Large intestine (tissue), 3 donors: ENCODE results near the gene GPATCH2. TPM values are rescaled to one million over a fixed set of nuclear protein-coding genes. Genes with fewer than 3 reads are reported as not detected.

Experiments used
- DNase-seq, 2 donors: peaks; one replicate each; pipeline versions ENCODE4 v3.0.0 to v3.0.0-alpha.2; 2013
- H3K27ac ChIP-seq: one replicate; pipeline ENCODE4 v1.5.1; 2013; ENCODE audit warnings: low read length
- H3K27me3 ChIP-seq: 2 replicates; pipeline ENCODE4 v1.6.1; 2013; ENCODE audit warnings: low read length; ENCODE audit not compliant: control insufficient read depth, insufficient read depth
- H3K36me3 ChIP-seq: 2 replicates; pipeline ENCODE4 v1.6.1; 2013; ENCODE audit warnings: low read length; ENCODE audit not compliant: control insufficient read depth, insufficient read depth
- H3K4me1 ChIP-seq: one replicate; pipeline ENCODE4 v1.6.1; 2013; ENCODE audit warnings: low read length; ENCODE audit not compliant: control insufficient read depth, insufficient read depth
- H3K4me3 ChIP-seq: one replicate; pipeline ENCODE4 v1.5.1; 2013; ENCODE audit warnings: low read length
- H3K9me3 ChIP-seq: one replicate; pipeline ENCODE4 v1.6.1; 2013; ENCODE audit warnings: mild to moderate bottlenecking, low read depth, low read length, moderate library complexity; ENCODE audit not compliant: control insufficient read depth
- WGBS: methylation state at CpG from one replicate; pipeline ENCODE4 v1.1.5; 2013; ENCODE audit warnings: low lambda C conversion rate; ENCODE audit not compliant: insufficient coverage; 5-methylcytosine and 5-hydroxymethylcytosine counted together
- polyA plus RNA-seq: library from polyadenylated mRNA; unstranded; fragments of 120-200 nt; gene quantifications from one replicate; pipeline ENCODE4 v1.2.1, GENCODE V29; 2013

The GPATCH2 gene
- polyA plus RNA-seq, 1 donor = 19.0 TPM

- no peaks in the 10 kb centered on the region for H3K27me3 ChIP-seq
- WGBS = 7% methylated on average over 2 of the region's 3 CpGs
- no peaks in the 10 kb centered on the region for H3K36me3 ChIP-seq
- no peak overlapping the region for H3K27ac ChIP-seq
- no peaks in the 10 kb centered on the region for H3K9me3 ChIP-seq
- peaks cover 16% of the 10 kb centered on the region for H3K4me1 ChIP-seq
- no peak overlapping the region for H3K4me3 ChIP-seq
- peak in 1 of 2 donors; percentile 37 for DNase-seq
Measured at GRCh38 chr1:217627431-217627830, 3.5 kb downstream of the GPATCH2 start.

- WGBS = no CpG with 5 or more reads among the region's 2 CpGs
- Histone ChIP-seq H3K36me3 (no peaks in the 10 kb centered on the region), H3K27me3 (no peaks in the 10 kb centered on the region), H3K27ac (no peak overlapping the region), H3K9me3 (no peaks in the 10 kb centered on the region), H3K4me3 (no peak overlapping the region), H3K4me1 (peaks cover 16% of the 10 kb centered on the region)
- no peak for DNase-seq
Measured at GRCh38 chr1:217626321-217626720, 4.6 kb downstream of the GPATCH2 start.

DNA sequence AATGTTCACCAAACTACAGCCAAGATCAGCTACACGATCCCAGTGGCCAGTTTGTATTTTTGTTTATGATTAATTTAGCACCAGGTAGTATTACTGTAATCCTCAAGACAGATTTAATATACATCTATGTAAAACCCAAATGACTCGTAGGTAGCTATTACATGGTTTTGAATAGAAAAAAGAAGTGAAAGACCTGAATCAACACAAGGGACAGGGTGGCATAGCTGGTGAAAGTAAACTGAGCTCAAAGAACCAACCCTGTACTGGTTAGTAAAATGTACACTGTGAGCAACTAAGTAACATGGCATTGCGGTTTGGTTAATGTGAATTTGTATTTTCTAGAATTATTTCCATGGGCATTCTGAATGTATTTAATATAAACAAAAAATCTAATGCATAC, 8.8 kb downstream of the GPATCH2 start:
- no peak overlapping the region for H3K4me3 ChIP-seq
- H3K9me3 ChIP-seq = no peaks in the 10 kb centered on the region
- no peaks in the 10 kb centered on the region for H3K27me3 ChIP-seq
- no peak overlapping the region for H3K27ac ChIP-seq
- H3K36me3 ChIP-seq = peaks cover 6% of the 10 kb centered on the region
- no CpG with 5 or more reads among the region's 3 CpGs for WGBS
- no peaks in the 10 kb centered on the region for H3K4me1 ChIP-seq
- no peak for DNase-seq

DNA sequence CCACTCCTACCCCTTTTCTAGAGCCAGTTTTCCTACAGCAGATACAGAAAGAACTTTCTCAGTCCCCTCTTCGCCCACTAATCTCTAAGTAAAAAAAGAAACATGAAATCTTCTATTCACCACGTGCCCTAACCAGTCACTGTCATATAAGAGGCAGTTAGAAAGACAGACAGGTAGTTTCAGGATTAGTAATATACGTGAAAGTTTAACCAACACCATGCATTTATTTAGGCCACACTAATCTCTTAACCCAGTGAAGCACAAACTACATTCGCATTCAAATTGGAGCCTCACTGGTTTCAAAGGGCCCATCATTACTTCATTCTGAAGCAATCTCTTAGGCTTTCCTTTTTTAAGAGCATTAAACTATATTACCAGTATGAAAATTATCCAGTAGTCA, 10.1 kb downstream of the GPATCH2 start:
- Histone ChIP-seq H3K4me1 (no peaks in the 10 kb centered on the region), H3K27me3 (no peaks in the 10 kb centered on the region), H3K4me3 (no peak overlapping the region), H3K9me3 (no peaks in the 10 kb centered on the region), H3K27ac (no peak overlapping the region), H3K36me3 (peaks cover 6% of the 10 kb centered on the region)
- DNase-seq = no peak
- WGBS = no CpG with 5 or more reads among the region's 4 CpGs

DNA sequence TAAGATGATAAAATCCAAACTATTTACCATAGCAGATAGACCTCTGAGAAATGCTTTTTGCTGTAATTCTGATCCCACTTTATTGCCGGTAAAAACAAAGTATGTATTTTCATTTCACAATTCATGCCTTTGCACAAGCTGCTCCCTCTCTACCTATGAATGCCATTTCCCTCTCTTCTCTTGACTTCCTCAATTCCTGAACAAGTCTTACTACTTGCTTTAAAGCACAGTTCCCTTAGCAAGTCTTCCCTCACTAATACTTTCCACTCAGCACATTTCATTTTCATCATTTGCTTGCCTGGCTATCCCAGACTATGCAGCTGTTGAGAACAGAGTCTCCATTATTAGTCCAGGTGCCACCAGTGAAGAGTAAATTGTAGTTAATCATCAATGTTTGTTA, 13.8 kb downstream of the GPATCH2 start:
- Histone ChIP-seq H3K9me3 (no peaks in the 10 kb centered on the region), H3K4me3 (no peak overlapping the region), H3K4me1 (no peaks in the 10 kb centered on the region), H3K27ac (peak overlapping the region; percentile 11), H3K27me3 (no peaks in the 10 kb centered on the region), H3K36me3 (peaks cover 6% of the 10 kb centered on the region)
- DNase-seq = peak in 1 of 2 donors; percentile 29
- 50% methylated on average over 1 of the region's 1 CpG for WGBS

GRCh38 chr1:217614200-217614712, 16.6 kb downstream of the GPATCH2 start:
- H3K4me3 ChIP-seq = no peak overlapping the region
- no peaks in the 10 kb centered on the region for H3K27me3 ChIP-seq
- peaks cover 8% of the 10 kb centered on the region for H3K36me3 ChIP-seq
- WGBS = 86% methylated on average over 1 of the region's 3 CpGs
- no peak overlapping the region for H3K27ac ChIP-seq
- DNase-seq = no peak
- no peaks in the 10 kb centered on the region for H3K4me1 ChIP-seq
- no peaks in the 10 kb centered on the region for H3K9me3 ChIP-seq

- Histone ChIP-seq H3K27me3 (no peaks in the 10 kb centered on the region), H3K27ac (no peak overlapping the region), H3K4me1 (no peaks in the 10 kb centered on the region), H3K9me3 (no peaks in the 10 kb centered on the region), H3K36me3 (peaks cover 14% of the 10 kb centered on the region), H3K4me3 (no peak overlapping the region)
- no CpG with 5 or more reads among the region's 1 CpG for WGBS
- no peak for DNase-seq
Measured at GRCh38 chr1:217605390-217605789, 25.5 kb downstream of the GPATCH2 start.

- DNase-seq = no peak
- Histone ChIP-seq H3K27ac (no peak overlapping the region), H3K4me3 (no peak overlapping the region), H3K9me3 (no peaks in the 10 kb centered on the region), H3K36me3 (peaks cover 5% of the 10 kb centered on the region), H3K4me1 (no peaks in the 10 kb centered on the region), H3K27me3 (no peaks in the 10 kb centered on the region)
Measured at GRCh38 chr1:217602380-217602779, 28.5 kb downstream of the GPATCH2 start.

- H3K27ac ChIP-seq = no peak overlapping the region
- 83% methylated on average over 2 of the region's 2 CpGs for WGBS
- H3K9me3 ChIP-seq = no peaks in the 10 kb centered on the region
- no peaks in the 10 kb centered on the region for H3K4me1 ChIP-seq
- H3K36me3 ChIP-seq = no peaks in the 10 kb centered on the region
- DNase-seq = no peak
- no peak overlapping the region for H3K4me3 ChIP-seq
- H3K27me3 ChIP-seq = no peaks in the 10 kb centered on the region
Measured at GRCh38 chr1:217599154-217599553, 31.7 kb downstream of the GPATCH2 start.

DNA sequence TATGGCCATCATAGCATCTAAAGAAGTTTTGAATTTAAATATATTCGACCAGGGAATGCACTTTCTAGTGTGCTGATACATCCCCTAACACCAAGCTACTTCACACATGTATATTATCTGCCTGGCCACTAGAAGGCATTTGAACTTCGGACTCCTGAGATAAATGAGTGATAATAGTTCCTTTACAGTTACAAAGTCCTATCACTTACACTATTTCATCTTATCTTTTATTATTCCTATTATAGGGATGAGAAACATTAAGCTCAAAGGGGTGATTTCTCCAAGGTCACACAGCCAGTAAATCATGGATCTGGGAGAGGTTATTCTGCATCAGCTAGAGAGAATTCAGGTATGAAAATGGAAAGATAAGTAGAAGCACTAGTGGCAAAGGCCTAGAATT, 40.3 kb downstream of the GPATCH2 start:
- no CpG with 5 or more reads among the region's 2 CpGs for WGBS
- Histone ChIP-seq H3K36me3 (no peaks in the 10 kb centered on the region), H3K4me3 (no peak overlapping the region), H3K27me3 (no peaks in the 10 kb centered on the region), H3K27ac (no peak overlapping the region), H3K9me3 (no peaks in the 10 kb centered on the region), H3K4me1 (peaks cover 10% of the 10 kb centered on the region)
- DNase-seq = peak; percentile 70 to 84

- Histone ChIP-seq H3K9me3 (no peaks in the 10 kb centered on the region), H3K27ac (no peak overlapping the region)
Measured at GRCh38 chr1:217586586-217586985, 44.3 kb downstream of the GPATCH2 start.

More at GRCh38 chr1:217586586-217586985, 44.3 kb downstream of the GPATCH2 start:
- Histone ChIP-seq H3K4me1 (peaks cover 10% of the 10 kb centered on the region), H3K4me3 (no peak overlapping the region), H3K36me3 (no peaks in the 10 kb centered on the region), H3K27me3 (no peaks in the 10 kb centered on the region)
- WGBS = 72% methylated on average over 2 of the region's 4 CpGs
- DNase-seq = no peak
